LNCaP clone FGC (cell line): ENCODE results near the gene HOXA5.

Source experiments
- DNase-seq: peaks from one replicate; pipeline ENCODE4 v3.0.0-alpha.2; 2011; ENCODE audit warnings: low read depth
- H3K4me3 ChIP-seq: 2 replicates; pipeline ENCODE4 v1.5.1; 2011; ENCODE audit warnings: mild to moderate bottlenecking, low read depth, low read length, control low read depth
- TF ChIP-seq, protein P1 (sequence below): IDR thresholded peaks from 2 replicates; pipeline ENCODE4 v1.5.1; 2012; ENCODE audit warnings: mild to moderate bottlenecking; ENCODE audit not compliant: control insufficient read depth, insufficient read depth; ENCODE audit errors: extremely low read depth

HOXA5 gene

DNA sequence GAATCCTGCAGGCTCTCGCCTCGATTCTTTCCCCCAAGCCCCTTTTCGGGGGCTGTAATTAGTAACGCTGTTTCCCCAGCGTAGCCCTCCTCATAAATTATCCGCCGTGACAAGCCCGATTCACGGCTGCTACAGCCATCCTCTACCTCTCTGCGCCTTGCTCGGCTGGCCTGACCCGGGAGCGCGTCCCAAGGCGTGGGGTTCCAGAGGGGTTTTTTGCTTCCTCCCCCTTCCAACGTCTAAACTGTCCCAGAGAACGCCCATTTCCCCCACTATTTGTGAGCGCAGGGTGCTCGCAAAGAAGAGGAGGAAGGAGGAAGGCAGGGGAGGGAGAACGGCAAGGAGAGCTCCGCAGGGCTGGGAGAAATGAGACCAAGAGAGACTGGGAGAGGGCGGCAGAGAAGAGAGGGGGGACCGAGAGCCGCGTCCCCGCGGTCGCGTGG lies 880 bp downstream of the HOXA5 start:
- TF ChIP-seq, protein P1, sequence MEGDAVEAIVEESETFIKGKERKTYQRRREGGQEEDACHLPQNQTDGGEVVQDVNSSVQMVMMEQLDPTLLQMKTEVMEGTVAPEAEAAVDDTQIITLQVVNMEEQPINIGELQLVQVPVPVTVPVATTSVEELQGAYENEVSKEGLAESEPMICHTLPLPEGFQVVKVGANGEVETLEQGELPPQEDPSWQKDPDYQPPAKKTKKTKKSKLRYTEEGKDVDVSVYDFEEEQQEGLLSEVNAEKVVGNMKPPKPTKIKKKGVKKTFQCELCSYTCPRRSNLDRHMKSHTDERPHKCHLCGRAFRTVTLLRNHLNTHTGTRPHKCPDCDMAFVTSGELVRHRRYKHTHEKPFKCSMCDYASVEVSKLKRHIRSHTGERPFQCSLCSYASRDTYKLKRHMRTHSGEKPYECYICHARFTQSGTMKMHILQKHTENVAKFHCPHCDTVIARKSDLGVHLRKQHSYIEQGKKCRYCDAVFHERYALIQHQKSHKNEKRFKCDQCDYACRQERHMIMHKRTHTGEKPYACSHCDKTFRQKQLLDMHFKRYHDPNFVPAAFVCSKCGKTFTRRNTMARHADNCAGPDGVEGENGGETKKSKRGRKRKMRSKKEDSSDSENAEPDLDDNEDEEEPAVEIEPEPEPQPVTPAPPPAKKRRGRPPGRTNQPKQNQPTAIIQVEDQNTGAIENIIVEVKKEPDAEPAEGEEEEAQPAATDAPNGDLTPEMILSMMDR, result no peak
- no peak overlapping the region for H3K4me3 ChIP-seq

DNA sequence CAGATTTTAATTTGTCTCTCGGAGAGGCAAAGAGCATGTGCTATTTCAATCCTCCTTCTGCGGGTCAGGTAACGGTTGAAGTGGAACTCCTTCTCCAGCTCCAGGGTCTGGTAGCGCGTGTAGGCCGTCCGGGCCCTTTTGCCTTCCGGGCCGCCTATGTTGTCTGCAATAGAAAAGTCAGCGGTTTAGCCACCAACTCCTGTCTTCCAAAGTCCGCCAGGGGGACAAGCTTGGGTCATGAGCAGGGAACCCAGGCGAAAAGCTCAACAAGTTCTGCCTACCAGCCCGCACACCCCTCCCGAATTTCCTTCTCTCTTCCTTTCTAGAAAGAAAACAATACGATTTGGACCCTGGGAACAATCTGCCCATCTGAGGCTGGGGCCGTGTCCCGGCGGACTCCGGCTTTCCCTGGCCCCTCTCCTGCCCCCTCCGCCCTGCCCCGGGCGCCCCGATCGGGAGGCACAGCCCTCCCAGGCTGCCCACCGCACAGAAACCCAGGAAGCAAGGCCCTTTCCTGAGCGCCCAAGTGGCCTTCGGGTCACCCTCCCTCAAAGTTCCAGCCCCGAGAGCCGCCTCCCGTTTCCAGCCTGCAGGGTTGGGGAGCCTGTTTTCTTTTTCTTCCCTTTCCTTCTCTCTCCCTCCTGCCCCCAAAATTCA lies 1.4 kb downstream of the HOXA5 start:
- TF ChIP-seq, protein P1, result no peak
- no peak overlapping the region for H3K4me3 ChIP-seq
- no peak for DNase-seq

More for the DNA sequence above, 880 bp downstream of the HOXA5 start:
- no peak for DNase-seq

DNA sequence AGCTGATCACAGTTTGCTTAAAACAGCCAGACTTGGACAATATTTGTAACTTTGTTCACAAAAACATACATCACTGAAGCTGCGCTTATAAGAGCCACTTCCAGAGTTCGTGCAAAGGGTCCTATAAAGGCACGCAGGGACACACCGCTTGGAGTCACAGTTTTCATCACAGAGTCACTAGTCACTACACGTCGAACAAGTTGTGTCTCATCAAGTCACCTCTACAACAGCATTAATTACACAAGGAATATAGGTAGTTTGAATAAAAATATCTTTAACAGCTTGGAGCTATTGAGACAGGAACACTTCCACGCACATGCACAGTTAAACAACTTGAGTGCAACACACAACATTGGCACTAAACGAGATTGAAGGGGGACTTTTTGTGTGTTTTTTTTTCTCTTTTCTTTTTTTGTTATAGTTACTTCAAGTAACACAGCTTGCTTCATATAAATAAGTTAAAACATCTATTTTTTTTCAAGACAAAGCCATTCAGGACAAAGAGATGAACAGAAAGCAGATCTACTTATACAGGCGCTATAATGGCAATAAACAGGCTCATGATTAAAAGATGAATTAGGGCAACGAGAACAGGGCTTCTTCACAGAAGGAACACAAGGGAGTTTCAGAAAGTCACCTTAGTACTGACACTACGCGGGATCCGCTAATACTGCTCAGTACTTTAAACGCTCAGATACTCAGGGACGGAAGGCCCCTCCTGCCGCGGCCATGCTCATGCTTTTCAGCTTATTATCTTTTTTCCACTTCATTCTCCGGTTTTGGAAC lies 2.2 kb downstream of the HOXA5 start:
- no peak overlapping the region for H3K4me3 ChIP-seq
- no peak for DNase-seq
- TF ChIP-seq, protein P1, result no peak

DNA sequence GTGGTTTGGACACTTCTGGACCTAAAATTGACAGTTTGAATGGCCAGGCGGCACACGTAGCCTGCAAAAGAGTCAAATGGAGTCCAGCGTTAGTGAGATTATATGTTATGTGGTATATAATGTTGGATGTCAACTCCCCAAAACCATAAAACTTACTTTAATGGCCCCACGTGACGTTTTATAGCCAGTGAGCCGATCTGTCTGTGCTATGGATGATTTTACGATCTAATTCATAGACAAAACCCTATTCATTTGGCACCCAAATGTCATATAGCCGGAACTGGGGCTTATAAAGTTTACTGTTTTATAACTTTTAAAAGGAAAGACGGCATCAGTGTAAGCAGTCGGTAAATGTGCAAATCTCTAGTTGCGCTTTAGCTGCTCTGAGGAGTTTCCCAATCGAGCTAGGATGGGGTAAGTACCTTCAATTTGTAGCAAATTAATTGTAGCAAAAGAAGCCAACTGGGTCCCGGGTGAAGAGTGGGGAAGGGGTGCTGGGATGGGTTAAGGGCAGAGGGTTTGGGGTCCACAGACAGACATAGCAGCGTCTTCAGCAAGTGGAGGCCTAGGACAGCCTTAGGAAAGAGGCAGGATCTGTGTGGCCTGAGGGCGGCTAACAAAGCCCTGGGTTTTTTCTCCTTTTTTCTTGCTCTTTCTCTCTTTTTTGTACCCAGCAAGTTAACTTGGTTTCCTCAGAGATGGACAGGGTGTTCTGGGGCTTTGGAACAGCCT lies 3.2 kb downstream of the HOXA5 start:
- peak; percentile 11 for DNase-seq
- no peak overlapping the region for H3K4me3 ChIP-seq
- TF ChIP-seq, protein P1, result no peak

DNA sequence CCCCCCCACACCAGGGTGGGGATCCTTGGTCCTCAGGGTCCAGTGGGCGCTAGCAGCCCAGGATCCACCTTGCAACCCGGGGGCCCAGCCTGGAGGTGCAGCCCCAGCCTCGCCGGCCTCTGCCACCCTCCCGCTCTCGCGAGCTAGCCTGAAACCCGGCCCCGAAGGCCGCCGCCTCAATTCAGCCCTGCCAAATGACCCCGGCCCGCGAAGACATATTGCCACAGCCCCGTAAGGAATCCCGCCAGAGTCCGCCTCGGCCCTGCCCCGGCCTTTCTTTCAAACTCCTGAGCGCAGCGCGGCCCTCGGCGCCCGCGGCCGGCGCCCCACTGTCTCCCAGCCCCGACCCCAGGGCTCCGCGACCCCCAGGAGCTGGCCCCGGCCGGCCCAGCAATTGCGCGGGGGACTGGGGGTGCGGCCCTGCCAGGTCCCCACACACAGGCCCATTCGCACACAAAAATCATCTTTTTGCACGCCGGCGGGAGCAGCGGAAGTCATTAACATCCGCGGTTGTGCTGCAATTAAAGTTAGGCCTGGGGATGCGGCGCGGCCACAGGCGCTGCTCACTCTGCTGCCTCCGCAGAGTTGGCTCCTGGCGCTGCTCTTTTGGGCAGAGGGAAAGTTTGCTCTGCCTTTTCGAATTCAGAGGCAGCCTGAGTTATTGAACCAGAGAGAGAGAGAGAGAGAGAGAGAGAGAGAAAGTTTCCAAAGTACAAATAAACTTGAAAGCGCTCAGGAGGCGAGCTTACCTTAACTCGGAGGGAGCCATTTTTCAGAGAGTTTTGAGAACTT lies 4.0 kb downstream of the HOXA5 start:
- TF ChIP-seq, protein P1, result no peak
- H3K4me3 ChIP-seq, result no peak overlapping the region
- no peak for DNase-seq

DNA sequence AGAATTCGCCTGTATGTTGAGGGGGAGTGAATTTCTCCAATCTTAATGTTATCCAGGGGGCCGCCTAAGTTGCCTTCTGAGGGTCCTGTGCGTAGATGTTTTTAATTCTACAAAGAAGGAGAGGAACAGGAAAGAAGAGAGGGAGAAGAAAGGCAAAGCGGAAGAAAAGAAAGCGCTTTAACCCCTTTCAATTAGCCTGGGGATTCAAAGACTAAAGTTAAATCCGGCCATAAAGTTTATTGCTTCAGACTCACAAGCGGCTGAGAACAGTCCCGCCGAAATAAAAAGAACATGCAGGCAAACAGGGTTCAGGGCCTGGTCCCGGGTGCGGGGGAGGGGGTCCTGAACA lies 4.5 kb downstream of the HOXA5 start:
- no peak for DNase-seq
- TF ChIP-seq, protein P1, result no peak
- no peak overlapping the region for H3K4me3 ChIP-seq
